ENCODE results near the gene DLGAP4. TPM values are rescaled to one million over a fixed set of nuclear protein-coding genes. Genes with fewer than 3 reads are reported as not detected.

DLGAP4 gene
- polyA plus RNA-seq, 1 donor (not counting 4 experiments of a cell fraction or from before 2014, with no cell fraction given): 9.6 TPM

GRCh38 chr20:36431604-36432003 is 125.5 kb downstream of the DLGAP4 start:
- H3K9ac ChIP-seq (ENCODE audit: control insufficient read depth, extremely low read depth, insufficient read depth, low read length): no peak overlapping the region
- no peaks in the 10 kb centered on the region for H3K9me3 ChIP-seq (ENCODE audit: control insufficient read depth, low read depth, low read length)
- H3K27ac ChIP-seq (ENCODE audit: control insufficient read depth, insufficient read depth, low read length): no peak overlapping the region
- no peaks in the 10 kb centered on the region for H3K36me3 ChIP-seq (ENCODE audit: control insufficient read depth in 2 of 2, extremely low read depth in 1 of 2, insufficient read depth in 2 of 2, low read length in 2 of 2)
- H3K79me2 ChIP-seq (ENCODE audit: control insufficient read depth, insufficient read depth, low read length): no peaks in the 10 kb centered on the region
- no peaks in the 10 kb centered on the region for H3K27me3 ChIP-seq (ENCODE audit: control insufficient read depth, extremely low read depth, insufficient read depth, low read length)
- FAIRE-seq (no peak), DNase-seq (ENCODE audit: low read depth, low spot score) (no peak)
- dilution Hi-C loops (cut with MboI; ENCODE audit: extremely low pct_ligation_motif_present, low sequenced_read_pairs): no loop called here
- no peak overlapping the region for H3K4me2 ChIP-seq (ENCODE audit: control insufficient read depth, extremely low read depth, insufficient read depth, low read depth, low read length)
- H2AFZ ChIP-seq (ENCODE audit: control insufficient read depth, low read length): no peak overlapping the region
- no peak overlapping the region for H3K4me3 ChIP-seq (ENCODE audit: control insufficient read depth in 2 of 3, extremely low read depth in 1 of 3, insufficient read depth in 2 of 3, low read depth in 1 of 3, low read length in 3 of 3)
- no peaks in the 10 kb centered on the region for H3K9me1 ChIP-seq (ENCODE audit: control insufficient read depth, extremely low read depth, insufficient read depth, low read length)
- TF ChIP-seq CTCF (optimal IDR thresholded peaks at IDR 0.05 in 1 of 3, IDR thresholded peaks at IDR 0.05 in 1 of 3, conservative IDR thresholded peaks at IDR 0.05 in 1 of 3; ENCODE audit: extremely low read depth in 1 of 3, insufficient read depth in 2 of 3, low read length in 3 of 3): no peak
- TF ChIP-seq EZH2 (IDR thresholded peaks at IDR 0.05; ENCODE audit: low read length): no peak
- no peaks in the 10 kb centered on the region for H3K4me1 ChIP-seq (ENCODE audit: control insufficient read depth, extremely low read depth, insufficient read depth, low read length)
- H4K20me1 ChIP-seq (ENCODE audit: control insufficient read depth, extremely low read depth, insufficient read depth, low read length): no peaks in the 10 kb centered on the region

- H3K27ac ChIP-seq (ENCODE audit: control insufficient read depth, insufficient read depth, low read length): no peak overlapping the region
- no peaks in the 10 kb centered on the region for H4K20me1 ChIP-seq (ENCODE audit: control insufficient read depth, extremely low read depth, insufficient read depth, low read length)
- no peak for TF ChIP-seq CTCF (optimal IDR thresholded peaks at IDR 0.05 in 1 of 3, IDR thresholded peaks at IDR 0.05 in 1 of 3, conservative IDR thresholded peaks at IDR 0.05 in 1 of 3; ENCODE audit: extremely low read depth in 1 of 3, insufficient read depth in 2 of 3, low read length in 3 of 3)
- TF ChIP-seq EZH2 (IDR thresholded peaks at IDR 0.05; ENCODE audit: low read length): no peak
- H3K36me3 ChIP-seq (ENCODE audit: control insufficient read depth in 2 of 2, extremely low read depth in 1 of 2, insufficient read depth in 2 of 2, low read length in 2 of 2): no peaks in the 10 kb centered on the region
- no peak overlapping the region for H3K4me2 ChIP-seq (ENCODE audit: control insufficient read depth, extremely low read depth, insufficient read depth, low read depth, low read length)
- no peaks in the 10 kb centered on the region for H3K9me3 ChIP-seq (ENCODE audit: control insufficient read depth, low read depth, low read length)
- no peak overlapping the region for H2AFZ ChIP-seq (ENCODE audit: control insufficient read depth, low read length)
- H3K27me3 ChIP-seq (ENCODE audit: control insufficient read depth, extremely low read depth, insufficient read depth, low read length): no peaks in the 10 kb centered on the region
- no peak overlapping the region for H3K9ac ChIP-seq (ENCODE audit: control insufficient read depth, extremely low read depth, insufficient read depth, low read length)
- H3K79me2 ChIP-seq (ENCODE audit: control insufficient read depth, insufficient read depth, low read length): no peaks in the 10 kb centered on the region
- dilution Hi-C loops (cut with MboI; ENCODE audit: extremely low pct_ligation_motif_present, low sequenced_read_pairs): no loop called here
- no peak for DNase-seq (ENCODE audit: low read depth, low spot score)
- no peaks in the 10 kb centered on the region for H3K4me1 ChIP-seq (ENCODE audit: control insufficient read depth, extremely low read depth, insufficient read depth, low read length)
- FAIRE-seq: no peak
- H3K4me3 ChIP-seq (ENCODE audit: control insufficient read depth in 2 of 3, extremely low read depth in 1 of 3, insufficient read depth in 2 of 3, low read depth in 1 of 3, low read length in 3 of 3): no peak overlapping the region
- H3K9me1 ChIP-seq (ENCODE audit: control insufficient read depth, extremely low read depth, insufficient read depth, low read length): no peaks in the 10 kb centered on the region
These were observed 126.0 kb downstream of the DLGAP4 start for GRCh38 chr20:36432096-36432495.
